ENCODE results near the gene MKLN1. TPM values are rescaled to one million over a fixed set of nuclear protein-coding genes. Genes with fewer than 3 reads are reported as not detected.

The MKLN1 gene
- total and polyA plus RNA-seq, 4 donors: 7.1 to 48.4 (median 25.5) TPM

DNA sequence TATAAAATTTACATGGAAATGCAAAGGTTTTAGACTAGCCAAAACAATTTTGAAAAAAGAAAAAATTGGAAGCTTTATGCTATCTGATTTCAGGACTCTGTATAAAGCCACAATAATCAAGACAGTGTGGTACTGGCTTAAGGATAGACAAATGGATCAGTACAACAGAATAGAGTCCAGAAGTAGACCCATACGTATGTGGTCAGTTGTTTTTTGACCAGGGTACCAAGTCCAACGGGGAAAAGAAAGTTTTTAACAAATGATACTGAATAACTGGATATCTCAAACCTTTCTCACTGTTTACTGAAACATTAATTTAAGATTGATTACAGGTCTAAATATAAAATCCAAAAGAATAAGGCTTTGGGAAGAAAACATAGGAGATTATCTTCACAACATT, 149.1 kb downstream of the MKLN1 start:
- H3K9me3 ChIP-seq (ENCODE audit: control insufficient read depth in 4 of 4, low read length in 3 of 4): no peaks in the 10 kb centered on the region
- TF ChIP-seq SP1 (IDR thresholded peaks at IDR 0.05) (no peak), HNF4A (conservative IDR thresholded peaks at IDR 0.05) (peak; percentile 72 to 77)

GRCh38 chr7:131480384-131481315, 153.0 kb downstream of the MKLN1 start:
- TF ChIP-seq, protein P1, sequence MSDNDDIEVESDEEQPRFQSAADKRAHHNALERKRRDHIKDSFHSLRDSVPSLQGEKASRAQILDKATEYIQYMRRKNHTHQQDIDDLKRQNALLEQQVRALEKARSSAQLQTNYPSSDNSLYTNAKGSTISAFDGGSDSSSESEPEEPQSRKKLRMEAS (IDR thresholded peaks at IDR 0.05): peak; percentile 19
- TF ChIP-seq GABPA (IDR thresholded peaks at IDR 0.05 in 1 of 2, conservative IDR thresholded peaks at IDR 0.05 in 1 of 2) (no peak), CTCF (IDR thresholded peaks at IDR 0.05; ENCODE audit: low read depth, low read length, missing input control) (no peak), HNF4A (conservative IDR thresholded peaks at IDR 0.05) (peak; percentile 25 to 30), YY1 (IDR thresholded peaks at IDR 0.05) (no peak), RXRA (IDR thresholded peaks at IDR 0.05) (peak; percentile 23 to 47), FOXA1 (IDR thresholded peaks at IDR 0.05) (no peak)
- TF ChIP-seq, protein P2, sequence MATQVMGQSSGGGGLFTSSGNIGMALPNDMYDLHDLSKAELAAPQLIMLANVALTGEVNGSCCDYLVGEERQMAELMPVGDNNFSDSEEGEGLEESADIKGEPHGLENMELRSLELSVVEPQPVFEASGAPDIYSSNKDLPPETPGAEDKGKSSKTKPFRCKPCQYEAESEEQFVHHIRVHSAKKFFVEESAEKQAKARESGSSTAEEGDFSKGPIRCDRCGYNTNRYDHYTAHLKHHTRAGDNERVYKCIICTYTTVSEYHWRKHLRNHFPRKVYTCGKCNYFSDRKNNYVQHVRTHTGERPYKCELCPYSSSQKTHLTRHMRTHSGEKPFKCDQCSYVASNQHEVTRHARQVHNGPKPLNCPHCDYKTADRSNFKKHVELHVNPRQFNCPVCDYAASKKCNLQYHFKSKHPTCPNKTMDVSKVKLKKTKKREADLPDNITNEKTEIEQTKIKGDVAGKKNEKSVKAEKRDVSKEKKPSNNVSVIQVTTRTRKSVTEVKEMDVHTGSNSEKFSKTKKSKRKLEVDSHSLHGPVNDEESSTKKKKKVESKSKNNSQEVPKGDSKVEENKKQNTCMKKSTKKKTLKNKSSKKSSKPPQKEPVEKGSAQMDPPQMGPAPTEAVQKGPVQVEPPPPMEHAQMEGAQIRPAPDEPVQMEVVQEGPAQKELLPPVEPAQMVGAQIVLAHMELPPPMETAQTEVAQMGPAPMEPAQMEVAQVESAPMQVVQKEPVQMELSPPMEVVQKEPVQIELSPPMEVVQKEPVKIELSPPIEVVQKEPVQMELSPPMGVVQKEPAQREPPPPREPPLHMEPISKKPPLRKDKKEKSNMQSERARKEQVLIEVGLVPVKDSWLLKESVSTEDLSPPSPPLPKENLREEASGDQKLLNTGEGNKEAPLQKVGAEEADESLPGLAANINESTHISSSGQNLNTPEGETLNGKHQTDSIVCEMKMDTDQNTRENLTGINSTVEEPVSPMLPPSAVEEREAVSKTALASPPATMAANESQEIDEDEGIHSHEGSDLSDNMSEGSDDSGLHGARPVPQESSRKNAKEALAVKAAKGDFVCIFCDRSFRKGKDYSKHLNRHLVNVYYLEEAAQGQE (IDR thresholded peaks at IDR 0.05): no peak
- Histone ChIP-seq H3K9me3 (ENCODE audit: control insufficient read depth in 4 of 4, low read length in 3 of 4) (no peaks in the 10 kb centered on the region), H3K27me3 (ENCODE audit: control insufficient read depth in 4 of 4, insufficient read depth in 4 of 4, low read length in 3 of 4) (no peaks in the 10 kb centered on the region), H3K27ac (ENCODE audit: low read depth in 1 of 2, low read length in 2 of 2) (peak overlapping the region in 1 of 2 donors; percentile 49), H3K4me1 (ENCODE audit: control insufficient read depth in 4 of 4, insufficient read depth in 4 of 4, low read length in 3 of 4) (peaks cover 0 to 24% (median 6%) of the 10 kb centered on the region in 4 donors), H3K9ac (ENCODE audit: low read depth in 1 of 2, low read length in 2 of 2) (no peak overlapping the region), H3K36me3 (ENCODE audit: control insufficient read depth in 4 of 4, insufficient read depth in 3 of 4, low read depth in 1 of 4, low read length in 3 of 4) (peaks cover 0 to 5% (median 1%) of the 10 kb centered on the region in 4 donors), H3K4me3 (ENCODE audit: low read depth in 1 of 3, low read length in 3 of 3) (no peak overlapping the region)
- 31% methylated on average over 4 of the region's 4 CpGs for WGBS
- DNase-seq (ENCODE audit: low spot score): no peak

More for the DNA sequence above, 149.1 kb downstream of the MKLN1 start:
- DNase-seq (ENCODE audit: low spot score): no peak
- Histone ChIP-seq H3K4me1 (ENCODE audit: control insufficient read depth in 4 of 4, insufficient read depth in 4 of 4, low read length in 3 of 4) (peaks cover 0 to 29% (median 9%) of the 10 kb centered on the region in 4 donors), H3K27ac (ENCODE audit: low read depth in 1 of 2, low read length in 2 of 2) (no peak overlapping the region), H3K9ac (ENCODE audit: low read depth in 1 of 2, low read length in 2 of 2) (no peak overlapping the region), H3K4me3 (ENCODE audit: low read depth in 1 of 3, low read length in 3 of 3) (no peak overlapping the region), H3K36me3 (ENCODE audit: control insufficient read depth in 4 of 4, insufficient read depth in 3 of 4, low read depth in 1 of 4, low read length in 3 of 4) (peaks cover 0 to 2% (median 0%) of the 10 kb centered on the region in 4 donors), H3K27me3 (ENCODE audit: control insufficient read depth in 4 of 4, insufficient read depth in 4 of 4, low read length in 3 of 4) (no peaks in the 10 kb centered on the region)
- 49% methylated on average over 2 of the region's 2 CpGs for WGBS

DNA sequence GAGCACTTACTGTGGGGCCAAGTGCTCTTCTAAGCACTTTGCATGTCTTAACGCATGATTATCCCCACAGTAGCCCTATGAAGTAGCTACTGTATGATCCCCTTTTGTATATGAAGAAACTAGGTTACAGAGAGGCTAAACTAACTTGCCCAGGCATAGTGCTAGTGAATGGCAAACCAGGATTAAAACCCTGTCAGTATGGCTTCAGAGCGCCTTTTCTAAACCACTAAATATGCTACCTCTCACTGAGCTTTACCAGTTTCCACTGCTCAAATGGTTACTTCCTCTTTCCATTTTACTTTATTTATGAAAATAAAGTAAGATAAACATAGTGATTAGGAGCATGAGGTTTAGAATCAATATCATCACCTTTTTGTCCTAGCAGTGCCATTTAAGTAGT, 155.1 kb downstream of the MKLN1 start:
- no peak overlapping the region for H3K4me3 ChIP-seq (ENCODE audit: low read depth in 1 of 3, low read length in 3 of 3)
- TF ChIP-seq TAF1 (conservative IDR thresholded peaks at IDR 0.05) (no peak), RXRA (IDR thresholded peaks at IDR 0.05) (no peak)
- no peaks in the 10 kb centered on the region for H3K27me3 ChIP-seq (ENCODE audit: control insufficient read depth in 4 of 4, insufficient read depth in 4 of 4, low read length in 3 of 4)
- no peak overlapping the region for H3K27ac ChIP-seq (ENCODE audit: low read depth in 1 of 2, low read length in 2 of 2)
- no peak overlapping the region for H3K9ac ChIP-seq (ENCODE audit: low read depth in 1 of 2, low read length in 2 of 2)
- DNase-seq (ENCODE audit: low spot score): no peak
- peaks cover 0 to 15% (median 6%) of the 10 kb centered on the region in 4 donors for H3K4me1 ChIP-seq (ENCODE audit: control insufficient read depth in 4 of 4, insufficient read depth in 4 of 4, low read length in 3 of 4)
- no peaks in the 10 kb centered on the region for H3K9me3 ChIP-seq (ENCODE audit: control insufficient read depth in 4 of 4, low read length in 3 of 4)
- 97% methylated on average over 2 of the region's 2 CpGs for WGBS
- peaks cover 0 to 12% (median 1%) of the 10 kb centered on the region in 4 donors for H3K36me3 ChIP-seq (ENCODE audit: control insufficient read depth in 4 of 4, insufficient read depth in 3 of 4, low read depth in 1 of 4, low read length in 3 of 4)
